Stimulated activated CD8-positive, alpha-beta memory T cell treated with anti-CD3 and anti-CD28 coated beads, Interleukin-4, amount 100 ng/mL, for 1 hour (primary cell): ENCODE data around the gene LILRB4.
"Not testable (repeated sequence)": the region's sequence is repeated elsewhere in the genome, so short reads cannot be mapped to it uniquely, and the experiment has no call there.

Experiments
- DNase-seq, 2 donors: peaks; one replicate each; pipeline ENCODE4 v3.0.0-alpha.2; 2020; ENCODE audit warnings: low read depth in 2 of 2, low spot score in 1 of 2

LILRB4 gene

GRCh38 chr19:54691582-54692297 lies 29.0 kb downstream of the LILRB4 start:
- no peak for DNase-seq

- no peak for DNase-seq
Observed at GRCh38 chr19:54692298-54692615, 29.5 kb downstream of the LILRB4 start.

DNA sequence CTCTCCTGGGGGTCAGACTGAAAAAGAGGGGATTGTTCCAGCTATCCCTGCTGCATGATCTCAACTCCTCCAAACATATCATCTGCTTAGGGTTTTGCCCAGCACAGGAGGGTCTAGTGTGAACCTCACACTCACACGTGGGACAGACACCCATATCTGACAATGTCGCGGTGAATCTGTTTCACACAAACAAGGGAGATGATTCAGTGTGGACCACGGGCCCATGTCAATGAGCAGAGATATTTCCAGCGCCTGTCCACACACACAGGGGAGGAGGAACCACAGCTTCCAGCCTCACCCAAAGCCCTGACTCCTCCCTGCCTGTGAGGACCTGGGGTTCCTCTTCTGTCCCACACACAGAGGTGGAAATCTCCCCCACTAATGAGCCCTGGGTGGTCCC lies 31.9 kb downstream of the LILRB4 start:
- DNase-seq, result no peak

DNA sequence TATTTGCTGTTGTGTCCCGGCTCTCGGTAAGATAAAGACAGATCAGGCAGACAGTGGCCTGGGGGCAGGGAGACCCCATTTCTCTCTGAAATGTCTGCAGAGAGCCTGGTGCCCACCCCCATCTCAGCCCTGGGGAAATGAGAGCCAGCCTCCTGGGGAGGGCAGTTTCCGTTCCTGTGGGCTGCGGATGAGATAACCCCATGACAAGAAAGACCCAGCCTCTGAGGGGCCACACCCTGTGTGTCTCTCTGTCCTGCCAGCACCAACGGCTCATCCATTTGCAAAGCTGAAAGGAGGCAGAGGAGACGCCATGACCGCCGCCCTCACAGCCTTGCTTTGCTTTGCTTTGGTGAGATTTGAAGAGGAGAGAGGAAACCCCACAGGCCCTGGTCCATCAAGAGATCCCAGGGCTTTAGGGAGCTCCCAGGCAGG lies 33.3 kb downstream of the LILRB4 start:
- DNase-seq, result no peak

DNA sequence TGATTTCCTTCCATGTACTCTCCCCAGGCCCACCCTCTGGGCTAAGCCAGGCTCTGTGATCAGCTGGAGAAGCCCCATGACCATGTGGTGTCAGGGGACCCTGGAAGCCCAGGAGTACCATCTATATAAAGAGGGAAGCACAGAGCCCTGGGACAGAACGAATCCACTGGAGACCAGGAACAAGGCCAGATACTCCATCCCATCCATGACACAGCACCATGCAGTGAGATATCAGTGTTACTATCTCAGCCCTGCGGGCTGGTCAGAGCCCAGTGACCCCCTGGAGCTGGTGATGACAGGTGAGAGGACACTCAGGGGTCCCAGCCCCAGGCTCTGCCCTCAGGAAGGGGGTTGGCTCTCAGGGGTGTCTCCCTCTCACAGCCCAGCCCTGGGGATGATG lies 34.0 kb downstream of the LILRB4 start:
- no peak for DNase-seq

DNA sequence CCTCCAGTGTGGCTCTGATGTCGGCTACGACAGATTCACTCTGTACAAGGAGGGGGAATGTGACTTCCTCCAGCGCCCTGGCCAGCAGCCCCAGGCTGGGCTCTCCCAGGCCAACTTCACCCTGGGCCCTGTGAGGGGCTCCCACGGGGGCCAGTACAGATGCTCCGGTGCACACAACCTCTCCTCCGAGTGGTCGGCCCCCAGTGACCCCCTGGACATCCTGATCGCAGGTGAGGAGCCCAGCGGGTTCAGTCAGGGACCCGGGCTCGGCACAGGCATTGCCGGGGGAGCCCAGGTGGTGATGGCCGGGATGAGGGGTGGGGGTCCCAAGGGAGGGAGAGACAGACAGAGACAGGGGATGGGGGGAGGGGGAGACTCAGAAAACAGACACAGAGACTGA lies 34.9 kb downstream of the LILRB4 start:
- not testable (repeated sequence) for DNase-seq

DNA sequence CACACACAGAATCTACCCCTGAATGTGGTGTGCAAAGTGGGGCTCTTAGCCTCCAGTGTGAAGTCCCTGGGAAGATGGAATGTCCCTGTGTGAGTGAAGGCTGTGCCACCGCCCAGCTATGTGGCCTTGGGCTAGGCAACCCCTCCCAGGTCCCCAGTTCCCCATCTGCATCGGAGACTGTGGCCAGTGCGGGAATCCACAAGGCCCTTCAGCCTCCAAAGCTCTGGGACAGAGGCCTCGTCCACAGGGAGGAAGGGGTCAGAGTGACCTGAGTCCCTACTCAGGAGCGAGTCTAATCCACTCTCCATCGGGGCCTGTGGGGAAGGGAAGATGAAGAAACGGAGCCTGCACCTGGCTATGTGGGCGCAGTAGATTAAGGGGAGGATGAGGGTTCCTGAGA lies 42.1 kb downstream of the LILRB4 start:
- DNase-seq, result no peak

DNA sequence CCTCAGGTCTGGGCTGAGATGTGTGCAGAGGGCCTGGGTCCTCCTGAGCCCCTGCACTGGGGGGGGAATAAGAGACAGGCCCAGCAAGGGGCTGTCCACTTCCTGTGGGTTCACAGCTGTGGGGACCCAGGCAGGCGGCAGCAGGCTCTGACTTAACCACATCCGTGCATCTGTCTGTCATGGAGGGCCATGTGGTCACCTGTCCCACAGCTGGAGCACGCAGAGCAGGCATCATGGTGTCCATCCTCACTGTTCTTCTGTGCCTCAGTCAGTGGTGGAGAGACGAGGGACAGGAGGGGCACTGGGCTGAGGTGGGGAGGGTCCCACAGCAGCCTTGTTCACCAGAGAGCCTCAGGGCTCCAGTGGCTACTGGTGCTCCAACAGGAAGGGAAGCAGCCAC lies 45.2 kb downstream of the LILRB4 start:
- DNase-seq, result no peak

- no peak for DNase-seq
Observed at GRCh38 chr19:54708781-54709180, 46.0 kb downstream of the LILRB4 start.

GRCh38 chr19:54709212-54709948 lies 46.6 kb downstream of the LILRB4 start:
- DNase-seq, result no peak

GRCh38 chr19:54709956-54710355 lies 47.2 kb downstream of the LILRB4 start:
- not testable (repeated sequence) for DNase-seq
